Fibroblast of villous mesenchyme (primary cell): Measurements from ENCODE around the gene APOA1. TPM values are rescaled to one million over a fixed set of nuclear protein-coding genes. Genes with fewer than 3 reads are reported as not detected.

Experiments used
- DNase-seq: peaks from one replicate; pipeline ENCODE4 v3.0.0-alpha.2; 2010; ENCODE audit warnings: low read depth
- H3K4me3 ChIP-seq: 2 replicates; pipeline ENCODE4 v1.5.1; 2011; ENCODE audit warnings: low read depth, mild to moderate bottlenecking, low read length
- CTCF ChIP-seq: IDR thresholded peaks from 2 replicates; pipeline ENCODE4 v1.5.1; 2012; ENCODE audit warnings: low read depth, mild to moderate bottlenecking, low read length; ENCODE audit not compliant: insufficient read depth
- total RNA-seq: library from RNA; depleted of rRNA; stranded (reverse); fragments of >200 nt; gene quantifications from 2 replicates; pipeline ENCODE4 v1.2.3, GENCODE V29; 2012

The APOA1 gene
- total RNA-seq, 1 donor = not detected

GRCh38 chr11:116875194-116875593 lies 37.8 kb upstream of the APOA1 start:
- DNase-seq = no peak
- H3K4me3 ChIP-seq = no peak overlapping the region
- TF ChIP-seq CTCF = no peak

GRCh38 chr11:116874251-116874650 lies 36.8 kb upstream of the APOA1 start:
- H3K4me3 ChIP-seq = no peak overlapping the region
- no peak for TF ChIP-seq CTCF
- DNase-seq = peak; percentile 81

DNA sequence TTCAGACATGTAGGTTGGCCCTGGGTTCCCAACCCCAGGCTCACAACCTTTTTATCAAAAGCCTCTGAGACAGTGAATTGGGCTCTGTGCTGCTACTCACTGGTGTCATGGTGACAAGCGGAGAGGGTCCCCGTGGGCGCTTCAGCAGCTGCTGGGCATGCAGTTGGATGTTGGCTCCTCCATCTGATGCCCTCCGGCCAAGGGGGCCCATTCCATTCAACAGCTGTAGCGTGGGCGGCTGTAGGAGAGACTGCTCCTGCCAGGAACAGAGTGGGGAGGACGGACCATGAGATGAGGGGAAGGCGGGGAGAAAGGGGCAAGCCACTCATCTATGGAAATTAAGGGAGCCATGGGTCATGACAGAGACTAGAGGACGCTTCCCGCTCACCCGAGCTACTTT lies 36.0 kb upstream of the APOA1 start:
- no peak for DNase-seq
- no peak for TF ChIP-seq CTCF
- no peak overlapping the region for H3K4me3 ChIP-seq

DNA sequence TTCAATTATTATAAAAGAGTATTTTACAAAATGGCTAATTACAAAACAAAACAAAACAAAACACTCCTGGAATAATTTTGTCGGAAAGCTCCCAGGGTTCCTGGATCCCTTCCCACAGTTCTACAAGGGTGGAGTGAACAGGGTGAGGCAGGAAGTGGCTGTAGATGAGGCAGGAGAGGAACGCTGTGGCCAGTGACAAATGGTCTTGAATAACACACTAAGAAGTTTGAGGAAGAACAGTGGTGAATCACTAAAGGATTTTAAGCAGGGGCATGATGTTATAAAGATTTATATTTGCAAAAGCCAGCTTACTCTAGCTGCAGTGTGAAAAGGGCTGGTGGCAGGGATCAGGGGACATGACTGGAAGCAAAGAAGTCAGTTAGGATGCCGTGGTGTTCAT lies 33.8 kb upstream of the APOA1 start:
- DNase-seq = peak; percentile 69
- H3K4me3 ChIP-seq = no peak overlapping the region
- no peak for TF ChIP-seq CTCF

DNA sequence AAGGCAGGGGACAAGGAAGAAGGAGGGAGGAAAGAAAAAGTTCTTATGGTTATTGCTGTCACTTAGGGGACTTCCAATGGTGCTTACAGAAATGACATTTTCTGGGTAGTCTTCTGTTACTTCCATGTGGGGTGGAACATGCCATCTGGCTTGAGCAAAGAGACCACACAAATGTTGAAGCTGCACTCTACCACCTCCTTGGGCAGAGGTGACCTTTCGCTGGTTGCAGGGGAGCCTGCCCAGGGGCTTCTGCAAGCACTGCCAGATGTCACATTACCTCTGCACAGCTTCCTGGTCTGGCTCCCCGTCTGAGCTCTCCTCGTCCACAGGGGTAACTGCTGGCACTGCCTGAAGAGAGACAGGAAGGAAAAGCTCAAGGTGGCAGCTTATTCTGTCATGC lies 32.6 kb upstream of the APOA1 start:
- no peak for TF ChIP-seq CTCF
- H3K4me3 ChIP-seq = no peak overlapping the region
- no peak for DNase-seq

- no peak for TF ChIP-seq CTCF
- no peak for DNase-seq
- H3K4me3 ChIP-seq = no peak overlapping the region
Measured at GRCh38 chr11:116869610-116870009, 32.2 kb upstream of the APOA1 start.

DNA sequence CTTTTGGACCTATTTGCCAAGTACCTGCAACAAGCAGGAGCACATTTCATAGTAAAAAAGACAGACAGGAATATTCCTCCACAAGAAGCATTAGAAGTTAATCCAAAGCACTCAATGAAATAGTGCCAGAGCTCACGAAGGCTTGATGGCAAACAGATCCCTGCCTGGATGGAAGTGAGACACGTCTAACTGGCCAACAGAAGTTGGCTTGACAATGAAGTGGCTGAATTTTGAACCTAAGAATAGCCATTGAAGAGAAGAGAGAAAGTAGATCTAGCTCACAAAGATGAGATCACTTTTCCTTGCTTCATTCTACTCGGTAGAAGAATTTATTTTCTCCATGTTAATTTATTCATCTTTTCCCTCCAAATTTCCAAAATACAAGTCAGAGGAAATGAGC lies 30.6 kb upstream of the APOA1 start:
- TF ChIP-seq CTCF = no peak
- H3K4me3 ChIP-seq = no peak overlapping the region
- no peak for DNase-seq
